ENCODE data around the gene PKD2L1. TPM values are rescaled to one million over a fixed set of nuclear protein-coding genes. Genes with fewer than 3 reads are reported as not detected.
"Not testable (repeated sequence)": the region's sequence is repeated elsewhere in the genome, so short reads cannot be mapped to it uniquely, and the experiment has no call there.

The PKD2L1 gene
- total RNA-seq, 2 donors from 2014 or later = not detected

DNA sequence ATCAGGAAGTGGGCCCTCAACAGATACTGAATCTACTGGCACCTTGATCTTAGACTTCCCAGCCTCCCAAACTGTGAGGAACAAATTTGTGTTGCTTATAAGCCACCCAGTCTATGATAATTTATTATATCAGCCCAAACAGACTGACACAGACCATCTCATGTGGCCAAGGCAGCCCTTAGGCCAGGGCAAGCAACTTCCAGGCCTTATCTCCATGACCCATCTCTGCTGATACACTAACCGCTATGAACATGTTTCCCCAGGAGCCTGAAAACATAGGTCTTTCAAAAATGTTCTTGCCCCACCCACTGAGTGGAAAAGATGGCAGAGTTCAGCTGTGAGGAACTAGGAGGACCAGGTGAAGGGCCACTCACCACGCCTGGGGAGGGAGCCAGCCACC lies 40.4 kb downstream of the PKD2L1 start:
- Histone ChIP-seq H3K4me1 (peaks cover 0 to 17% of the 10 kb centered on the region in 2 donors), H3K27me3 (no peaks in the 10 kb centered on the region), H3K4me3 (no peak overlapping the region), H3K27ac (no peak overlapping the region), H3K9me3 (no peaks in the 10 kb centered on the region), H3K36me3 (no peaks in the 10 kb centered on the region)
- DNase-seq (ENCODE audit: low spot score) = no peak
- TF ChIP-seq, protein P1, sequence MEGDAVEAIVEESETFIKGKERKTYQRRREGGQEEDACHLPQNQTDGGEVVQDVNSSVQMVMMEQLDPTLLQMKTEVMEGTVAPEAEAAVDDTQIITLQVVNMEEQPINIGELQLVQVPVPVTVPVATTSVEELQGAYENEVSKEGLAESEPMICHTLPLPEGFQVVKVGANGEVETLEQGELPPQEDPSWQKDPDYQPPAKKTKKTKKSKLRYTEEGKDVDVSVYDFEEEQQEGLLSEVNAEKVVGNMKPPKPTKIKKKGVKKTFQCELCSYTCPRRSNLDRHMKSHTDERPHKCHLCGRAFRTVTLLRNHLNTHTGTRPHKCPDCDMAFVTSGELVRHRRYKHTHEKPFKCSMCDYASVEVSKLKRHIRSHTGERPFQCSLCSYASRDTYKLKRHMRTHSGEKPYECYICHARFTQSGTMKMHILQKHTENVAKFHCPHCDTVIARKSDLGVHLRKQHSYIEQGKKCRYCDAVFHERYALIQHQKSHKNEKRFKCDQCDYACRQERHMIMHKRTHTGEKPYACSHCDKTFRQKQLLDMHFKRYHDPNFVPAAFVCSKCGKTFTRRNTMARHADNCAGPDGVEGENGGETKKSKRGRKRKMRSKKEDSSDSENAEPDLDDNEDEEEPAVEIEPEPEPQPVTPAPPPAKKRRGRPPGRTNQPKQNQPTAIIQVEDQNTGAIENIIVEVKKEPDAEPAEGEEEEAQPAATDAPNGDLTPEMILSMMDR (IDR thresholded peaks at IDR 0.05) = no peak

DNA sequence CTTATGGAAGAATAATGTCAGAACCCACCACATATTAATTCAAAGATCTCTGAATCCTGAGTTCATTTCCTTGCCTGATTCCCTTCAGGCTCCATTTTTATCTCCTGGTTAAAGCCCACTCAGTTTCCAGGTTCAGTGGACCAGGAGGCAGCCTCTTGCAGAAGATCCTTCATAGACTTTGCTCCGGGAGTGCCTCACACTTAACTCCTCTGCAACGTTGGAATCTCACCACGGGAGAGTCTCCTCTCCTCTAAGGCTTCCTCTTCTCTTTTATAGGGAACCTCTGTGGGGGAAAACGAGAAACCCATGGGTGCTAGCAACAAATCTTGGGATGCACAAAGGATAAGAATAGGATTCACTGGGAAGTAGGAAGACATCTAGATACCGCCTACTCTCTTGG lies 41.8 kb downstream of the PKD2L1 start:
- peaks cover 0 to 31% of the 10 kb centered on the region in 2 donors for H3K4me1 ChIP-seq
- no peaks in the 10 kb centered on the region for H3K9me3 ChIP-seq
- DNase-seq (ENCODE audit: low spot score) = no peak
- no peaks in the 10 kb centered on the region for H3K27me3 ChIP-seq
- no peak overlapping the region for H3K27ac ChIP-seq
- no peak overlapping the region for H3K4me3 ChIP-seq
- no peaks in the 10 kb centered on the region for H3K36me3 ChIP-seq
- TF ChIP-seq, protein P1 (IDR thresholded peaks at IDR 0.05) = no peak

DNA sequence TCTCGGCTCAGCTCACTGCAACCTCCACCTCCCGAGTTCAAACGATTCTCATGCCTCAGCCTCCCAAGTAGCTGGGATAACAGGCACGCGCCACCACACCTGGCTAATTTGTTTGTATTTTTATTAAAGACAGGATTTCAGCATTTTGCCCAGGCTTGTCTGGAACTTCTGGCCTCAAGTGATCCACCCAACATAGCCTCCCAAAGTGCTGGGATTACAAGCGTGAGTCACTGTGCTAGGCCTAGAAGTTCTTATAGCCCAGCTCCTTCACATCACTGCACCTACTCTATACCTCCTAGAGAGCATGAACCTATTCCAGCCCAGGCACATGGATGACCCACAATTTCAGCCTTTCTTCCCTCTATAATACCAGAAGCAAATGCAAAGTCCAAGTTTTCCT lies 42.3 kb downstream of the PKD2L1 start:
- H3K9me3 ChIP-seq = no peaks in the 10 kb centered on the region
- H3K27ac ChIP-seq = no peak overlapping the region
- peaks cover 2% of the 10 kb centered on the region for H3K36me3 ChIP-seq
- no peak overlapping the region for H3K4me3 ChIP-seq
- no peaks in the 10 kb centered on the region for H3K27me3 ChIP-seq
- TF ChIP-seq, protein P1 (IDR thresholded peaks at IDR 0.05) = no peak
- H3K4me1 ChIP-seq = peaks cover 0 to 35% of the 10 kb centered on the region in 2 donors
- DNase-seq (ENCODE audit: low spot score) = no peak

- Histone ChIP-seq H3K9me3 (no peaks in the 10 kb centered on the region), H3K27ac (peak within 1 kb of the TSS; percentile 87 to 96), H3K4me1 (peaks cover 0 to 42% of the 10 kb centered on the region in 2 donors), H3K4me3 (peak within 1 kb of the TSS; percentile 58 to 84), H3K36me3 (peaks cover 5% of the 10 kb centered on the region), H3K27me3 (no peaks in the 10 kb centered on the region)
- TF ChIP-seq, protein P1 (IDR thresholded peaks at IDR 0.05) = peak in 1 of 2 donors; percentile 42
- peak; percentile 90 for DNase-seq (ENCODE audit: low spot score)
Measured at GRCh38 chr10:100286051-100287033, 43.7 kb downstream of the PKD2L1 start, which contains the start of gene BLOC1S2. BLOC1S2 (minus strand) TSS chr10:100286680; CDS start chr10:100286659, 21 bp downstream.

GRCh38 chr10:100285326-100285725 lies 44.7 kb downstream of the PKD2L1 start:
- H3K27me3 ChIP-seq; DNase-seq (ENCODE audit: low spot score); H3K9me3 ChIP-seq: not testable (repeated sequence)
- peak overlapping the region; percentile 87 to 96 for H3K27ac ChIP-seq
- peaks cover 13% of the 10 kb centered on the region for H3K36me3 ChIP-seq
- H3K4me3 ChIP-seq = peak overlapping the region; percentile 58 to 84
- H3K4me1 ChIP-seq = peaks cover 0 to 42% of the 10 kb centered on the region in 2 donors

DNA sequence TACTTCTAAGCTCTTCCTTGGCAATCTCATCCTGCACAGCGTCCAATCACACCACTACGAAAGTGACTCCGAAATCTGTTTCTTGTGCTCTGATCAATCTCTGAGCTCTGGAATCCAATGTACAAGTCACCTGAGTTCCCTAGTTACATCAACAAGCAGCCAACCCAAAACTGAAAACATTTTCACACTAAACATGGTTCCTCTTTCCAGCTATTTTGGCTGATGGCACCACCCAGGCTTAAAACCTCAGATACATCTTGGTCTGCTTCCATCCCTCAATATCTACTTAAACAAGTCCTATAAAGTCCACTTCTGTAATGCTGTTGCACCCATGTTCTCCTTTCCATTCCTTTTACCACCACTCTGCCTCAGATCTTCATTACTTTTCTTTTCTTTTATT lies 47.1 kb downstream of the PKD2L1 start:
- H3K27ac ChIP-seq = no peak overlapping the region
- no peaks in the 10 kb centered on the region for H3K27me3 ChIP-seq
- H3K4me3 ChIP-seq = no peak overlapping the region
- peaks cover 0 to 42% of the 10 kb centered on the region in 2 donors for H3K4me1 ChIP-seq
- no peaks in the 10 kb centered on the region for H3K9me3 ChIP-seq
- H3K36me3 ChIP-seq = peaks cover 31% of the 10 kb centered on the region
- DNase-seq (ENCODE audit: low spot score) = no peak
- TF ChIP-seq, protein P1 (IDR thresholded peaks at IDR 0.05) = no peak

DNA sequence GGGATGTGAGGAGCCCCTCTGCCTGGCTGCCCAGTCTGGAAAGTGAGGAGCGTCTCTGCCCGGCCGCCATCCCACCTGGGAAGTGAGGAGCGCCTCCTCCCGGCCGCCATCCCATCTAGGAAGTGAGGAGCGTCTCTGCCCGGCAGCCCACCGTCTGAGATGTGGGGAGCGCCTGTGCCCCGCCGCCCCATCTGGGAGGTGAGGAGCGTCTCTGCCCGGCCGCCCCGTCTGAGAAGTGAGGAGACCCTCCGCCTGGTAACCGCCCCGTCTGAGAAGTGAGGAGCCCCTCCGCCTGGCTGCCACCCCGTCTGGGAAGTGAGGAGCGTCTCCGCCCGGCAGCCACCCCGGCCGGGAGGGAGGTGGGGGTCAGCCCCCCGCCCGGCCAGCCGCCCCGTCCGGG lies 53.1 kb downstream of the PKD2L1 start:
- not testable (repeated sequence) for H3K4me1 ChIP-seq; H3K27ac ChIP-seq; H3K4me3 ChIP-seq; H3K27me3 ChIP-seq; DNase-seq (ENCODE audit: low spot score); H3K9me3 ChIP-seq
- H3K36me3 ChIP-seq = peaks cover 39% of the 10 kb centered on the region
